Adrenal gland (tissue), 12 donors: Measurements from ENCODE around the gene SLC41A2. TPM values are rescaled to one million over a fixed set of nuclear protein-coding genes. Genes with fewer than 3 reads are reported as not detected.
A peak's percentile ranks its signal among the peaks of the same experiment; 100 is the strongest.

Source experiments
- DNase-seq, 7 donors: peaks; one replicate each; pipeline ENCODE4 v3.0.0-alpha.2; 2019 to 2020
- H3K27ac ChIP-seq, 5 donors: fragments of 200-600 bp; sonication (generic) in 4 of 5; 1 replicate in 3 of 5; 2 replicates in 2 of 5; pipeline versions ENCODE4 v1.5.1 to v1.8.0; 2016 to 2020; ENCODE audit warnings: mild to moderate bottlenecking in 1 of 5
- H3K27me3 ChIP-seq: fragments of 200-600 bp; 2 replicates; pipeline ENCODE4 v1.8.0; 2021
- H3K36me3 ChIP-seq, 2 donors: fragments of 200-600 bp; replicated peaks in 1 of 2; 1 replicate in 1 of 2; 2 replicates in 1 of 2; pipeline versions ENCODE4 v1.5.1 to v1.8.0; 2018 to 2022
- H3K4me1 ChIP-seq, 2 donors: fragments of 200-600 bp; replicated peaks in 1 of 2; 1 replicate in 1 of 2; 2 replicates in 1 of 2; pipeline versions ENCODE4 v1.5.1 to v1.8.0; 2018 to 2021
- H3K4me3 ChIP-seq, 4 donors: fragments of 200-600 bp; sonication (generic) in 3 of 4; one replicate each; pipeline ENCODE4 v1.5.1; 2016 to 2018
- H3K9me3 ChIP-seq, 3 donors: fragments of 200-600 bp; sonication (generic) in 1 of 3; replicated peaks in 1 of 3; 1 replicate in 2 of 3; 2 replicates in 1 of 3; pipeline versions ENCODE4 v1.5.1 to v1.8.0; 2016 to 2021
- POLR2A ChIP-seq, 2 donors: fragments of 450-650 bp; IDR thresholded peaks; one replicate each; pipeline ENCODE4 v1.6.1; 2017; ENCODE audit warnings: antibody characterized with exemption in 2 of 2, mild to moderate bottlenecking in 2 of 2, moderate library complexity in 1 of 2
- WGBS, 4 donors: extraction: QIAGEN DNeasy Blood & Tissue Kit in 2 of 4; methylation state at CpG; one replicate each; pipeline versions ENCODE4 v1.1.5 to v1.1.7; 2013 to 2017; 5-methylcytosine and 5-hydroxymethylcytosine counted together
- intact Hi-C, 2 donors: fragments of 100-400 bp; cut with DNase I; formaldehyde crosslinking; loops; one replicate each; pipeline versions ENCODE4 v1.14.1 to v1.15.0; 2022 to 2023
- polyA plus RNA-seq, 3 donors: library from polyadenylated mRNA; stranded (reverse); fragments of 200-250 nt in 2 of 3; fragments of 350-450 nt in 1 of 3; fragmentation: Illumina TruSeq in 1 of 3; extraction: RNeasy Lipid Tissue Mini Kit (QIAGEN cat#74804) in 1 of 3; gene quantifications; one replicate each; pipeline ENCODE4 v1.2.3, GENCODE V29; 2013 to 2014
- total RNA-seq, 9 donors: library from RNA; depleted of rRNA in 4 of 9; stranded (reverse); fragments of >200 nt in 4 of 9; fragments of 120-200 nt in 1 of 9; fragmentation: NEBNext Ultra II Directional in 1 of 9; extraction: Animal tissue kit (Norgen Biotek cat#: 25700) in 1 of 9; gene quantifications; one replicate each; pipeline versions ENCODE4 v1.1.0 to v1.2.4, GENCODE V29; 2013 to 2023
- TF ChIP-seq, protein P1 (sequence below), 6 experiments: fragments of 450-650 bp in 4 of 6; fragments of 200-600 bp in 2 of 6; sonication (generic) in 1 of 6; IDR thresholded peaks; 1 replicate in 5 of 6; 2 replicates in 1 of 6; pipeline versions ENCODE4 v1.5.1 to v1.8.0; 2016 to 2021; ENCODE audit warnings: antibody characterized with exemption in 6 of 6, mild to moderate bottlenecking in 2 of 6, moderate library complexity in 1 of 6
- donor health status: healthy with polysubstance abuse.
- donor health status: Bipolar disorder and iron deficiency.
- donor health status: DM: yes; HTN: yes; CAD: no.
- donor health status: DM: no; HTN: no; CAD: no.
- donor health status: DM: no; HTN: no; CAD: no.
- donor health status: DM: yes; HTN: yes; CAD: no.

Gene SLC41A2
- total and polyA plus RNA-seq, 12 donors = 3.0 to 54.7 (median 35.4) TPM

DNA sequence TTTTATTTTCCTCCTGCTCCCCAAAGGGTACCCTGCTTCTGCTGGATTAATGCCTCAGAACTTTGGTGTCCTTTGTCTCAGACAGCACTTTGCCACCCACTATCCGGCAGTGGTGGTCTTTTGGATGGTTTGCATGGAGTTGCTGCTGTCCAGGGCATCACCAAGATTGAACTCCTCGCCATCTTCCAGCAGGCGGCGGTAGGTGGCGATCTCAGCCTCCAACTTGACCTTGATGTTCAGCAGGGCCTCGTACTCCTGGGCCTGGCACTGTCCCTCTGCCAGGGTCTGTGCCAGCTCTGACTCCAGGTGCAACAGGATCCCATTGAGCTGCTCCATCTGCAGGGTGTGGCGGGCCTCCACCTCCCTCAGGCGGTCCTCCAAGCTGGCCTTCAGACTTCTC, 18.6 kb upstream of the SLC41A2 start:
- intact Hi-C loops = no loop called here
- no peak overlapping the region for H3K27ac ChIP-seq
- H3K9me3 ChIP-seq = no peaks in the 10 kb centered on the region
- TF ChIP-seq, protein P1, sequence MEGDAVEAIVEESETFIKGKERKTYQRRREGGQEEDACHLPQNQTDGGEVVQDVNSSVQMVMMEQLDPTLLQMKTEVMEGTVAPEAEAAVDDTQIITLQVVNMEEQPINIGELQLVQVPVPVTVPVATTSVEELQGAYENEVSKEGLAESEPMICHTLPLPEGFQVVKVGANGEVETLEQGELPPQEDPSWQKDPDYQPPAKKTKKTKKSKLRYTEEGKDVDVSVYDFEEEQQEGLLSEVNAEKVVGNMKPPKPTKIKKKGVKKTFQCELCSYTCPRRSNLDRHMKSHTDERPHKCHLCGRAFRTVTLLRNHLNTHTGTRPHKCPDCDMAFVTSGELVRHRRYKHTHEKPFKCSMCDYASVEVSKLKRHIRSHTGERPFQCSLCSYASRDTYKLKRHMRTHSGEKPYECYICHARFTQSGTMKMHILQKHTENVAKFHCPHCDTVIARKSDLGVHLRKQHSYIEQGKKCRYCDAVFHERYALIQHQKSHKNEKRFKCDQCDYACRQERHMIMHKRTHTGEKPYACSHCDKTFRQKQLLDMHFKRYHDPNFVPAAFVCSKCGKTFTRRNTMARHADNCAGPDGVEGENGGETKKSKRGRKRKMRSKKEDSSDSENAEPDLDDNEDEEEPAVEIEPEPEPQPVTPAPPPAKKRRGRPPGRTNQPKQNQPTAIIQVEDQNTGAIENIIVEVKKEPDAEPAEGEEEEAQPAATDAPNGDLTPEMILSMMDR (IDR thresholded peaks at IDR 0.05) = no peak
- TF ChIP-seq POLR2A (IDR thresholded peaks at IDR 0.05) = no peak
- peaks cover 0 to 3% of the 10 kb centered on the region in 2 donors for H3K36me3 ChIP-seq
- H3K4me3 ChIP-seq = no peak overlapping the region
- WGBS, 4 donors = 58 to 83% (median 76%) methylated on average over 5 to 8 of the region's 8 CpGs; no CpG with 5 or more reads in 1 of the 4 donors
- DNase-seq = no peak
- no peaks in the 10 kb centered on the region for H3K27me3 ChIP-seq
- H3K4me1 ChIP-seq = no peaks in the 10 kb centered on the region

DNA sequence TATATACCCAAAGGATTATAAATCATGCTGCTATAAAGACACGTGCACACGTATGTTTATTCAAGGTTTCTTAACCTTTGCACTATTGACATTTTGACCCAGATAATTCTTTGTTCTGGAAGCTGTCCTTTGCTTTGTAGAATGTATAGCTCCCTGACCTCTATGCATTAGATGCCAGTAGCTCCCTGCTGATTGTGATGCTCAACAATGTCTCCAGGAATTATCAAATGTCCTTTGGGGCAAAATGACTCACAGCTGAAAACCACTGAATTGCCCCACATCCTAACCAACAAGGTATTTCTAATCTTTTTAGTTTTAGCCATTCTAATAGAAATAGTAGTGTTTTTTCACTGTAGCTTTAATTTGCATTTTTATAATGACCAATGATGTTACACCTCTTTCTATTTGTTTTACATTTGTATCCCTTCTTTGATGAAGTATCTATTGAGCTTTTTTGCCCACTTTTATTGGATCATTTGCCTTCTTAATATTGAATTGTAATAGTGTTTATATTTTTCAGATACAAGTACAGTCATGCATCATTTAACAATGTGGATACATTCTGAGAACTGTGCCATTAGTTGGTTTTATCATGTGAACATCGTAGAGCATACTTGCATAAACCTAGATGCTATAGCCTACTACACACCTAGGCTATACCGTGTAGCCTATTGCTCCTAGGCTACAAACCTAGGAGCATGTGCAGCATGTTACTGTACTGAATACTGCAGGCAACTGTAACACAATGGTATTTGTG, 17.7 kb upstream of the SLC41A2 start:
- 54 to 82% (median 57%) methylated on average over 2 to 4 of the region's 4 CpGs; no CpG with 5 or more reads in 1 of the 4 donors for WGBS, 4 donors
- no peaks in the 10 kb centered on the region for H3K9me3 ChIP-seq
- H3K36me3 ChIP-seq = peaks cover 0 to 3% of the 10 kb centered on the region in 2 donors
- TF ChIP-seq, protein P1 (IDR thresholded peaks at IDR 0.05) = no peak
- TF ChIP-seq POLR2A (IDR thresholded peaks at IDR 0.05) = no peak
- intact Hi-C loops = no loop called here
- no peaks in the 10 kb centered on the region for H3K4me1 ChIP-seq
- no peak for DNase-seq
- H3K4me3 ChIP-seq = no peak overlapping the region
- no peaks in the 10 kb centered on the region for H3K27me3 ChIP-seq
- H3K27ac ChIP-seq = no peak overlapping the region

DNA sequence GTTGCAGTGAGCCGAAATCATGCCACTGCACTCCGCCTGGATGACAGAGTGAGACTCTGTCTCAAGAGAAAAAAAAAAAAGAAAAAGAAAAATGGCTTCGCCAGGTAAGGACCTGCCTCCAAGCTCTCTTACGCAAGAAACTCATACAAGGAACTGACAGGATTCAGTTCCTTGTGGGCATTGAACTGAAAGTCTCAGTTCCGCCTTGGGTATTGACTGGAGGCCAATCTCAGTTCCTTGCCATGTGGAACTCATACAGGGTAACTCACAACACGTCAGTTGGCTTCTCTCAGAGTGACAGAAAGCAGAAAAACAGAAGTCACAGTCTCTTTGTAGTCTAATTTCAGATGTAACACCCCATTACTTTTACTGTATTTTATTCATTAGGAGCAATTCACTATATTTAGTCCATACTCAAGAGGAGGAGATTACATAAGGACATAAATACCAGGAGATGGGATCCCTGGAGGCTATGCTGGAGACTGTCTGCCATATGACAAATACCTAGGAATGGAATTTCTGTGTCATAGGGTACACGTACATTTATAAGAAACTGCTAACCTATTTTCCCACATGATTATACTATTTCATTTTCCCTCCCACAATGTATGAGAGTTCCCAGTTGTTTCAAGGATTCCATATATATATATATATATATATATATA, 16.7 kb upstream of the SLC41A2 start:
- Histone ChIP-seq H3K36me3 (no peaks in the 10 kb centered on the region), H3K9me3 (no peaks in the 10 kb centered on the region), H3K27ac (no peak overlapping the region), H3K4me3 (no peak overlapping the region), H3K27me3 (no peaks in the 10 kb centered on the region), H3K4me1 (no peaks in the 10 kb centered on the region)
- DNase-seq = peak in 2 of 7 donors; percentile 26 to 33
- intact Hi-C loops = no loop called here
- 77 to 88% (median 82%) methylated on average over 7 of the region's 7 CpGs for WGBS, 4 donors
- no peak for TF ChIP-seq POLR2A (IDR thresholded peaks at IDR 0.05)
- TF ChIP-seq, protein P1 (IDR thresholded peaks at IDR 0.05) = no peak

DNA sequence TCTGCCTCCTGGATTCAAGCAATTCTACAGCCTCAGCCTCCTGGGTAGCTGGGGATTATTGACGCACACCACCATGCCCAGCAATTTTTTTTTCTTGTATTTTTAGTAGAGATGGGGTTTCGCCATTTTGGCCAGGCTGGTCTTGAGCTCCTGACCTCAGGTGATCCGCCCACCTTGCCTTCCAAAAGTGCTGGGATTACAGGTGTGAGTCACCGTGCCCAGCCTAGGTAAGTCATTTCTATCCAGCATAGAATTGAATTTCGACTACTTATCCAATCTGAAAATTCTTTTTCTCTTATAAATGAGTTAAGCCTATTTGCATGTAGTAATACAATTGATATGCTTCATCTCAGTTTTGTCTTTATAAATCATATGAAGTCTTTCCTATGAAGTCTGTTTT, 15.2 kb upstream of the SLC41A2 start:
- TF ChIP-seq, protein P1 (IDR thresholded peaks at IDR 0.05) = no peak
- TF ChIP-seq POLR2A (IDR thresholded peaks at IDR 0.05) = no peak
- Histone ChIP-seq H3K9me3 (no peaks in the 10 kb centered on the region), H3K4me1 (no peaks in the 10 kb centered on the region), H3K36me3 (no peaks in the 10 kb centered on the region), H3K27me3 (no peaks in the 10 kb centered on the region), H3K4me3 (no peak overlapping the region), H3K27ac (no peak overlapping the region)
- 92 to 97% (median 94%) methylated on average over 5 of the region's 5 CpGs for WGBS, 4 donors
- intact Hi-C loops = no loop called here
- DNase-seq = no peak
